ENCODE measurements around the gene FGF14.

DNA sequence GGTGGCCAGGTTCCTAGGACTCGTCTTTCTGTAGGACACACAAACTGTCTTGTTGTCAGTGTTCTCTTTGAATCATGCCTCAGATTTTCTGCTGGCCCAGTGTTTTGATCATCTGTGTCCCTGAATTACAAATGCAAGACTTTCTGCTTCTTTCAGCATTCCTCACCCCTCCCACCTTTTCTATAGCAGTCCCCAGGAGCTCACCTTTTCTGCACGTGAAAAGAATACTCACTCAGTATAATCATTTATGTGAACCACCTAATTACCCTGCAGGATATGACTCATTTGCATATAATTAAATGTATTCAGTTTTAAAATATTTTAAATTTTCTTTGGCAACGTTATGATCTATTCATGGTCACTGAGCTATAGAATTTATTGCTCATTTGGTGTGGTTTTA lies 560.1 kb downstream of the FGF14 start:
- TF ChIP-seq, protein P1, sequence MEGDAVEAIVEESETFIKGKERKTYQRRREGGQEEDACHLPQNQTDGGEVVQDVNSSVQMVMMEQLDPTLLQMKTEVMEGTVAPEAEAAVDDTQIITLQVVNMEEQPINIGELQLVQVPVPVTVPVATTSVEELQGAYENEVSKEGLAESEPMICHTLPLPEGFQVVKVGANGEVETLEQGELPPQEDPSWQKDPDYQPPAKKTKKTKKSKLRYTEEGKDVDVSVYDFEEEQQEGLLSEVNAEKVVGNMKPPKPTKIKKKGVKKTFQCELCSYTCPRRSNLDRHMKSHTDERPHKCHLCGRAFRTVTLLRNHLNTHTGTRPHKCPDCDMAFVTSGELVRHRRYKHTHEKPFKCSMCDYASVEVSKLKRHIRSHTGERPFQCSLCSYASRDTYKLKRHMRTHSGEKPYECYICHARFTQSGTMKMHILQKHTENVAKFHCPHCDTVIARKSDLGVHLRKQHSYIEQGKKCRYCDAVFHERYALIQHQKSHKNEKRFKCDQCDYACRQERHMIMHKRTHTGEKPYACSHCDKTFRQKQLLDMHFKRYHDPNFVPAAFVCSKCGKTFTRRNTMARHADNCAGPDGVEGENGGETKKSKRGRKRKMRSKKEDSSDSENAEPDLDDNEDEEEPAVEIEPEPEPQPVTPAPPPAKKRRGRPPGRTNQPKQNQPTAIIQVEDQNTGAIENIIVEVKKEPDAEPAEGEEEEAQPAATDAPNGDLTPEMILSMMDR (IDR thresholded peaks at IDR 0.05) = no peak
- TF ChIP-seq POLR2A (IDR thresholded peaks at IDR 0.05) = no peak
